ENCODE results near the gene B9D1.
"Not testable (repeated sequence)": the region's sequence is repeated elsewhere in the genome, so short reads cannot be mapped to it uniquely, and the experiment has no call there.

Gene B9D1

GRCh38 chr17:19359151-19359550, 3.4 kb downstream of the B9D1 start:
- DNase-seq (ENCODE audit: low read depth): no peak

GRCh38 chr17:19357761-19358160, 4.8 kb downstream of the B9D1 start:
- DNase-seq (ENCODE audit: low read depth): no peak

GRCh38 chr17:19357351-19357750, 5.2 kb downstream of the B9D1 start:
- DNase-seq (ENCODE audit: low read depth): no peak

GRCh38 chr17:19354748-19355147, 7.8 kb downstream of the B9D1 start:
- no peak for DNase-seq (ENCODE audit: low read depth)

GRCh38 chr17:19353401-19353800, 9.1 kb downstream of the B9D1 start:
- DNase-seq (ENCODE audit: low read depth): not testable (repeated sequence)

- no peak for DNase-seq (ENCODE audit: low read depth)
These were observed 13.7 kb downstream of the B9D1 start for GRCh38 chr17:19348806-19349205.

- no peak for DNase-seq (ENCODE audit: low read depth)
These were observed 14.4 kb downstream of the B9D1 start for GRCh38 chr17:19348081-19348650.

- no peak for DNase-seq (ENCODE audit: low read depth)
These were observed 15.0 kb downstream of the B9D1 start for GRCh38 chr17:19347323-19348080.

GRCh38 chr17:19346351-19347255, 15.9 kb downstream of the B9D1 start:
- DNase-seq (ENCODE audit: low read depth): no peak

- no peak for DNase-seq (ENCODE audit: low read depth)
These were observed 16.8 kb downstream of the B9D1 start for GRCh38 chr17:19345486-19346350.

- DNase-seq (ENCODE audit: low read depth): no peak
These were observed 17.5 kb downstream of the B9D1 start for GRCh38 chr17:19345067-19345460.

GRCh38 chr17:19344311-19345066, 18.0 kb downstream of the B9D1 start:
- no peak for DNase-seq (ENCODE audit: low read depth)

- DNase-seq (ENCODE audit: low read depth): no peak
These were observed 18.8 kb downstream of the B9D1 start for GRCh38 chr17:19343671-19344151.

- no peak for DNase-seq (ENCODE audit: low read depth)
These were observed 19.3 kb downstream of the B9D1 start for GRCh38 chr17:19343256-19343630.

- no peak for DNase-seq (ENCODE audit: low read depth)
These were observed 19.8 kb downstream of the B9D1 start for GRCh38 chr17:19342611-19343255.

GRCh38 chr17:19341641-19342610, 20.6 kb downstream of the B9D1 start:
- no peak for DNase-seq (ENCODE audit: low read depth)

GRCh38 chr17:19341211-19341631, 21.3 kb downstream of the B9D1 start:
- DNase-seq (ENCODE audit: low read depth): no peak

GRCh38 chr17:19339341-19339815, 23.1 kb downstream of the B9D1 start:
- no peak for DNase-seq (ENCODE audit: low read depth)
